AG09309 (cell line): Measurements from ENCODE around the gene CEP135.

Experiments used
- DNase-seq: peaks from one replicate; pipeline ENCODE4 v3.0.0-alpha.2; 2010; ENCODE audit warnings: low read depth
- H3K4me3 ChIP-seq: 2 replicates; pipeline ENCODE4 v1.5.1; 2011; ENCODE audit warnings: mild to moderate bottlenecking, low read depth, low read length, moderate library complexity; ENCODE audit not compliant: control insufficient read depth
- TF ChIP-seq, protein P1 (sequence below): IDR thresholded peaks from 2 replicates; pipeline ENCODE4 v1.5.1; 2011; ENCODE audit warnings: mild to moderate bottlenecking, low read depth, low read length, inconsistent platforms; ENCODE audit not compliant: insufficient read depth, control insufficient read depth; ENCODE audit errors: missing control alignments

CEP135 gene

DNA sequence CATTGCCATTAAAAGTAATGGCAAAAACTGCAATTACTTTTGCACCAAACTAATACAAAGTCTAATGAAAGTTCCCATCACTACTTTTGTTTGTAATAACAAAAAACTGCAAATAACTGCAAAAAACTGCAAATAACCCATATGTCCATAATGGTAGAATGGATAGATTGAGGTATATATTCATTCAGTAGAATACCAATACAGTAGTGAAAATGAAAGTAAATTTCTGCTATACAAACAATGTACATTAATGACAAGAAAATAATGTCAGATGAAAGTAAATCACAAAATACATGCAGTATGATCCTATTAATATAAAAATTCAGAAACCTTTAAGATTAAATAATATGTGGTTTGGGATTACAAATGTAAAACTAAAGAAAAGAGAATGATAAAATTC is 41.3 kb upstream of the CEP135 start:
- H3K4me3 ChIP-seq, result no peak overlapping the region
- TF ChIP-seq, protein P1, sequence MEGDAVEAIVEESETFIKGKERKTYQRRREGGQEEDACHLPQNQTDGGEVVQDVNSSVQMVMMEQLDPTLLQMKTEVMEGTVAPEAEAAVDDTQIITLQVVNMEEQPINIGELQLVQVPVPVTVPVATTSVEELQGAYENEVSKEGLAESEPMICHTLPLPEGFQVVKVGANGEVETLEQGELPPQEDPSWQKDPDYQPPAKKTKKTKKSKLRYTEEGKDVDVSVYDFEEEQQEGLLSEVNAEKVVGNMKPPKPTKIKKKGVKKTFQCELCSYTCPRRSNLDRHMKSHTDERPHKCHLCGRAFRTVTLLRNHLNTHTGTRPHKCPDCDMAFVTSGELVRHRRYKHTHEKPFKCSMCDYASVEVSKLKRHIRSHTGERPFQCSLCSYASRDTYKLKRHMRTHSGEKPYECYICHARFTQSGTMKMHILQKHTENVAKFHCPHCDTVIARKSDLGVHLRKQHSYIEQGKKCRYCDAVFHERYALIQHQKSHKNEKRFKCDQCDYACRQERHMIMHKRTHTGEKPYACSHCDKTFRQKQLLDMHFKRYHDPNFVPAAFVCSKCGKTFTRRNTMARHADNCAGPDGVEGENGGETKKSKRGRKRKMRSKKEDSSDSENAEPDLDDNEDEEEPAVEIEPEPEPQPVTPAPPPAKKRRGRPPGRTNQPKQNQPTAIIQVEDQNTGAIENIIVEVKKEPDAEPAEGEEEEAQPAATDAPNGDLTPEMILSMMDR, result no peak
- no peak for DNase-seq

DNA sequence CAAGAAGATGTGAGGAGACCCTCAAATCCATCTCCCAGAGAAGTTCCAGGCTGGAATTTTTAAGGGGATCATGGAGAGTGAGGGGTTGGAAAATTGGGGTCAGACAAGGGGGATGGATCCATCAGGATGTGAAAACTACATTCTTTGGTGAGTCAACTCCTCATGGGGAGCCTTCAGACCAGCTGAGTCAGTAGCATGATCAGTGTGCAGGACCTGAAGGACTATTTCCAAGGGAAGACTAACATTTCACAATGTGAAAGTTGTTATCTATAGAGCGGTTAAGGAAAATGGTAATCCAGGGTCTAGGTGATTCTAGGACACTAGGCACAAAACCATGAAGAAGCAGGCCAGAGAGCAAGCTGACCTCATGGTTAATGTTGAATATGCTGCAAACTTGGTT is 38.6 kb upstream of the CEP135 start:
- TF ChIP-seq, protein P1, result no peak
- H3K4me3 ChIP-seq, result no peak overlapping the region
- no peak for DNase-seq

DNA sequence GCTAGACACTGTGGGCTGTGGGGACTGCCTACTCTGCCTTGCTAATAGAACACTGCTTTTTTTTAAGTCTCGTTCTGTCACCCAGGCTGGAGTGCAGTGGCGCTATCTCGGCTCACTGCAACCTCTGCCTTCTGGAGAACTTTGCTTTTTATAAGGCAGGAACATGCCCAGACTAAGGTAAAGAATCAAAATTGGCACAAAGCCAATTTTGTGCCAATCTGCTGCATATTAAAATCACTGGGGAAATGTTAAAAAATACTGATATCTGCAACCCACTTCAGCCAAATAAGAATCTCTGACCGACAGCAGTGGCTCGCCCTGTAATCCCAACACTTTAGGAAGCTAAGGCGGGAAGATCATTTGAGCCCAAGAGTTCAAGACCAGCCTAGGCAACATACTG is 36.5 kb upstream of the CEP135 start:
- DNase-seq, result no peak
- no peak overlapping the region for H3K4me3 ChIP-seq
- TF ChIP-seq, protein P1, result no peak

DNA sequence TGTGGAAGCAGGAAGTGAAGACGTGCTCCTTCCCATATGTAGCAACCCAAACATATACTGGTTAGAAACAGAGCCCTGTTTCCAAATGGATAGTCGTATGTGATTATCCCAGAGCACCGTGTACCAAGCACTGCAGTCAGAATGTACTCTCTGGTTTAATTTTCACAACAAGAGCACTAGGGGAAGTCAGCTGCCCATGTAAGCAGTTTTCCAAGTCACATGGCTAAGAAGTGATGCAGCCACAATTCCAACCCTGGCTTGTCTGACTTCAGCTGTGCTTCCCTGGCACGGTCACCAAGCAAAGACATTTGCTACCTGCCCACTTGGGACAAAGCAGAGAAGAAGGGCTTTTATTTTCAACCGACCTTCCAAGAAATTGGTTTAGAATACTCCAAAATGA is 28.2 kb upstream of the CEP135 start:
- TF ChIP-seq, protein P1, result no peak
- DNase-seq, result no peak
- no peak overlapping the region for H3K4me3 ChIP-seq

DNA sequence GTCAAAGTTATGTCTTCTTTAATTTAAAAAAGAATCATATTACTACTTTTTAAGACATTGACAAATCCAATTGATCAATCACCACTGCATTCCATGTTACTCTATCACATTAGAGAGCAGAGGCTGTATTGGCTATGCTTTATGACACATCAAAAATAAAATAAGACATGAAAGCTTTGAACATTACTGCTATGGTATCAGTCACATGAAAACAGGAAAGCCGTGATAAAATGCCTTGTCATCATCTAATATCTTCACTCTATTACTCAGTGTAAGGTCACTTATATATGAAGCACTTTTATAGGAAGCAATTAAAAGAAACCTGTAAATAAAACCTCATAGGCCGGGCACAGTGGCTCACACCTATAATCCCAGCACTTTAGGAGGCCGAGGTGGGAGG is 27.7 kb upstream of the CEP135 start:
- TF ChIP-seq, protein P1, result no peak
- DNase-seq, result no peak
- no peak overlapping the region for H3K4me3 ChIP-seq

DNA sequence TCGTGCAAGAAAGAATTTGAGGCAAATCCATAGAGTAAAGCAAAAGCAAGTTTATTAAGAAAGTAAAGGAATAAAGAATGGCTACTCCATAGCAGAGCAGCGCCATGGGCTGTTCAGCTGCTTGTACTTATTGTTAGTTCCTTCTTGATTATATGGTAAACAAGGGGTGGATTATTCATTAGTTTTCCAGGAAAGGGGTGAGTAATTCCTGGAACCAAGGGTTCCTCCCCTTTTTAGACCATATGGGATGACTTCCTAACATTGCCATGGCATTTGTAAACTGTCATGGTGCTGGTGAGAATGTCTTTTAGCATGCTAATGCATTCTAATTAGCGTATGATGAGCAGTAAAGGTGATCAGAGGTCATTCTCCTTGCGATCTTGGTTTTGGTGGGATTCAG is 23.5 kb upstream of the CEP135 start:
- no peak overlapping the region for H3K4me3 ChIP-seq
- TF ChIP-seq, protein P1, result no peak
- no peak for DNase-seq

DNA sequence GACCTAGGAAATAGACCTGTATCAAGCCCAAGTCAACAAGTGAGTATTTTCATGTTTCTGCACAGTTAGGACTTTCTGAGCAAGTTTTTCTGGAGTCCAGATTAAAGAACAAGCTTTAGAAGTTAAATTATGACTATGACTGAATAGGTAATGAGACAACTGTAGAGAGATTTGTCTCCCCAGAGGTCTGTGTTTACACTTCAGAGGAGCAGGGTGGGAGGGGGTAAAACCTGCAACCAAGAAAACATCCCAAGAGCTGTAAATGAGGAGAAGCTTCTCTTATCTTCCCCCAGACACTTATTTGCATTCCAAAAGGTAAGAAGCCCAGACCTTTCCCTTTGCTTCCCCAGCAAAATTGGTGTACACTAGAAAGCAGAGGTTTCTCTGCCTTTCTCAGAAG is 22.1 kb upstream of the CEP135 start:
- H3K4me3 ChIP-seq, result no peak overlapping the region
- DNase-seq, result no peak
- TF ChIP-seq, protein P1, result no peak
